CD4-positive, alpha-beta T cell treated with Interleukin-6 for 4 hours (primary cell): Measurements from ENCODE around the gene RNMT.
"Not testable (repeated sequence)": the region's sequence is repeated elsewhere in the genome, so short reads cannot be mapped to it uniquely, and the experiment has no call there.

Experiments used
- DNase-seq: peaks from one replicate; pipeline ENCODE4 v3.0.0-alpha.2; 2020; ENCODE audit warnings: mixed read lengths

Gene RNMT

DNA sequence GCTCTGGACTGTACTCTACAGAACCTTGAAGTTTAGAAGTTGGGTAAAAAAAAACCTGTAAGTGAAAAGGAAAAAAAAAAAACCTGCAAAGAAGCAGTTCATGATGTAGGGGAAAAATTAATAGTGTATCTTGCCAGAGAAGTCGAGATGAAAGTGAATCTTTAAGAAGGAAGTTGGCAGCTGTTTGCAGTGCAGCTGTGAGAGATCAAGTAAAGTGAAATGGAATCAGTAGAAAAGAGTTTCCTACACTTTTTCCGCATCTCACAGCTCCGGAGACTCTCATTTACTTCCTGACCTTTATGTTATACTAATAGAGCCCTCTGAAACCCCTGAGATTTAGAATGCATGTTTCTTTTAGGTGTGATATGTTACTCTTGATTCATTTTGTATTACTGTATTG lies 19.2 kb downstream of the RNMT start:
- no peak for DNase-seq

DNA sequence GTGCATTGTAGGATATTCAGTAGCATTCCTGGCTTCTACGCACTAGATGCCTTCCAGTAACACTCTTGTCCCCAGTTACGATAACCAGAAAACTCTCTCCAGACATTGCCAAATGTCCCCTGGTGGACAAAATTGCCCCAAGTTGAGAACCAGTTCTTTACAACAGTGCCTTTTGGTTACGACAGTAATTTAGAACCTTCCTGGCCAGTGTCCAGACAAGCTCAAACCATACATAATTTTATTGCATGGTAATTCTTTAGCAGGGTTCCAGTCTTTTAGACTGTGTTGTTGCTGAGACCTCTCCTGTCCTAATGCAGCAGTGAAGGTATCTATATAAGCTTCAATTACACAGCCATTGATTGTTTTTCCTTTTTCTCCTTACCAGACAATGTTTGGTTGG lies 20.2 kb downstream of the RNMT start:
- DNase-seq = no peak

DNA sequence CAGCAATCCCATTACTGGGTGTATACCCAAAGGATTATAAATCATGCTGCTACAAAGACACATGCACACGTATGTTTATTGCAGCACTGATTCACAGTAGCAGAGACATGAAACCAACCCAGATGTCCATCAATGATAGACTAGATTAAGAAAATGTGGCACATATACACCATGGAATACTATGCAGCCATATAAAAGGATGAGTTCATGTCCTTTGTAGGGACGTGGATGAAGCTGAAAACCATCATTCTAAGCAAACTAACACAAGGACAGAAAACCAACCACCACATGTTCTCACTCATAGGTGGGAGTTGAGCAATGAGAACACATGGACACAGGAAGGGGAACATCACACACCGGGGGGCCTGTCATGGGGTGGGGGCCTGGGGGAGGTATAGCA lies 25.1 kb downstream of the RNMT start:
- DNase-seq = not testable (repeated sequence)

DNA sequence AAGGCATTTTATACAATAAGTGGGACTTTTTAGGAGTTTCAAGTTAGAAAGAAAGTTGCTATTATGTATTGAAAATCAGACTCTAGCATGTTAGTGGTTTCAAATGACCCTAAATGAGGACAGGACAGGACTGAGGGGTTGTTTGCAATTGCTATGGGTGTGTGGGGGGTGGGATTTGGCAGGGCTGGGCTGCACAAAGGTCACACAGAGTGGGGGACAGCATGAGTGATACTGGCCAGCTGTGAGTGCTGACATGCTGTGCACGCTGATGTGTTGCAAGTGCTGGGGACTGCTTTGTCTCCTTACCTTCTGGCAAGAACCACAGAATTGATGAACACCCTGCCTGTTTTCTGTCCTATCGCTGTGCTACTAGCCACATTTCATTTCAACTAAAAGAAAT lies 29.8 kb downstream of the RNMT start:
- no peak for DNase-seq

DNA sequence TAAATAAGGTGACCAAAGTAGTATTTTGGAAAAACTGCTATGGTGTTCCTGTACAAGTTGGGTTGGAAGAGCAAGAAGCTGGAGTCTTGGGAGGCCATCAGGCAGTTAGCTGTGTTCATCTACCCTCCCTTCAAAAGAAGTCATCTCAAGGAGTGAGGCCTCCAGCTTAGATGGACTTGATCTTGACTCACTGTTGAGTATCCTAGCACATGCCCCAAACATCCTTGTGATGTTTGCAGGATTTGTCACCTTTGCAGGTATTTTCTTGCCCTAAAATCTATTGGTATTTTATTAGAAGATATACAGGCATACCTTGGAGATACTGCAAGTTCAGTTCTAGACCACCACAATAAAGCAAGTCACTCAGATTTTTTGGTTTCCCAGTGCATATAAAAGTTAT lies 30.2 kb downstream of the RNMT start:
- DNase-seq = no peak

DNA sequence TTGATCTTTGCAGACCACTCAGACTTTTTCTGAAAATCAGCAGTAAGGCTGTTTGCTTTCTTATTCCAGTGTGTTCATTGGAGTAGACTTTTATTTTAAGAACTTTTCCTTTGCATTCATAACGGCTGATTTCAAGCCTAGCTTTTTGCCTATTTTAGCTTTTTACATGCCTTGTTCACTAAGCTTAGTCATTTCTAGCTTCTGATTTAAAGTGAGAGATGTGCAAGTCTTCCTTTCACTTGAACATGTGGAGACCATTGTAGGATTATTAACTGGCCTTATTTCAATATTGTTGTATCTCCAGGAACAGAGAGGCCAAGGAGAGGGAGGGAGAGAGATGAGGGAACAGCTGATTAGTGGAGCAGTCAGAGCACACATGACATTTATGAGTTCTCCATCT lies 32.1 kb downstream of the RNMT start:
- no peak for DNase-seq

DNA sequence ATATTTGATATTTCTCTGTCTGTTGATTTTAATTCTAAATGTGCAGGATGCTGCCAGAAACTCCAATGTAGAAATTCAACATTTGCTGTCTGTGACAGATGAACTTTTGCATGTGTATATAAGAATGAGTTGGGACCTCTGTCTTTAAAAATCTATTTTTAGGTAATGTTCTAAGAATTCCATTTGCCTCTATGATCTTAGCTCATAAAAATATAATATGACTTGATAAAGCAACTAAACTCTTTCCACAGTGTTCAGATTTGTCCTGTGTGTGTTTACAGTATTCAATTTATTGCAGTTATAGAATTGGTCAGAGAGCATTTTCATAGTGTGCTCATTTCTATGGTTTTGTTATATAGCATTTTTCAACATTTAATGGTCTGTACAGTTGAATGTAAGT lies 33.6 kb downstream of the RNMT start:
- no peak for DNase-seq

DNA sequence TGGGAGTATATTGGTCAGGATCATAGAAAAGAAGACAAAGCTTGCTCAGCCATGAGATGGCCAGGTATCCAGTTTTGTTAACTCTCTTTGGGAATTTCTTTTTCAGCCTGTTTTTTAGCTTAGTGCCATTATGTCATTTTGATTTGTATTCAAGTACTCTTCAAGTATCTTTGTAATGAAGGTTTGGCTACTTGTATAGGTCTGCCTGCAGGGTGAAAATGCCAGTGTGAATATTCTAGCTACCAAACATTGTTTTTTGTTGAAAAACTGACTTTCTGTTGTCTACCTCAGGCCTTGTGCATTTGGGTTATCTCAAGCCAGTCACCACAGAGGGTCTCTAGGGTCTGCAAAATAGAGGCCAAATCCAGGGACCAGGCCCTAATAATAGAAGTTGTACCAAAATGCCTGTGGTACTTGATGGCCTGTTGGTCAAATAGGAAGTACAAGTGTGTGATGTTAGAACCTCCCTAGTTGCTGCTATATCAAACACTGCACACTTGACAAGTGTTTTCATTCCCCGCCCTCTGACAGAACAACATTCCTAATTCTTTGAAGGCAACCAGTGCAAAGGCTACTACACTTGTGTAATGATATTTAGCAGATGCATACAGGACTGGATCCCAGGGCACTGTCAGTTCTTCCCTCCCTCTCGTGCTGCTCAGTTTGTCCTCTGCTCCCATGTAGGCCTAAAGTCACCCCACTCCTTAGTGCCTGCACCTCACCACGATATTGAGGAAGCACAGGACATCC lies 36.4 kb downstream of the RNMT start:
- DNase-seq = no peak

DNA sequence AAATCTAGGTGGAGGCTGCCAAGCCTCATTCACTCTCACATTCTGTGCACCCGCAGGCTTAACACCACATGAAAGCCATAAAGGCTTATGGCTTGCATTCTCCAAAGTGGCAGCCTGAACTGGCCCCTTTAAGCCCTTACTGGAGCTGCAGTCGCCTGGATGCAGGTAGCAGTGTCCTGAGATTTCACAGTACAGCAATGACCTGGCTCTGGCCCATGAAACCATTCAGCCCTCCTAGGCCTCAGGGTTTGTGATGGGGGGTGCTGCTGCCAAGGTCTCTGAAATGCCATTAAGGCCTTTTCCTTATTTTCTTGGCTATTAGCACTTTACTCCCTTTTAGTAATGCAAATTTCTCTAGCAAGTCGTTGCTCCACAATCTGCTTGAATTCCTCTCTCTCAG lies 48.6 kb downstream of the RNMT start:
- DNase-seq = no peak

DNA sequence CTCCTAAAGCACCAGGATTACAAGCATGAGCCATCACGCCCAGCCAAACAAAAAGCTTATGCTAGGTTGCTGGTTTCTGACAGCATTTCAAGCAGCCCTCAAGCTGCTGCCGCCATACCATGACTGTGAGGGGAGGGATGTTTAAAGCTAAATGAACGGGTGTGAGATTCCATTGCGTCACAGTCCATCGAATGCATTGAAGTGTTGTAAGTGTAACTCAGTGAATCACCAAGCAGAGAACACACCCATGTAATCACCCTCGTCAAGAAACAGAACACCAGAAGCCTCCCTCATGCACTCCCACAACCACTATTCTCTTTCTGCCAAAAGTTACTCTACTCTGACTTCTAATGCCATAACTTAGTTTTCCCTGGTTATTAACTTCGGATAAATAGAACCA lies 64.7 kb downstream of the RNMT start:
- DNase-seq = no peak

DNA sequence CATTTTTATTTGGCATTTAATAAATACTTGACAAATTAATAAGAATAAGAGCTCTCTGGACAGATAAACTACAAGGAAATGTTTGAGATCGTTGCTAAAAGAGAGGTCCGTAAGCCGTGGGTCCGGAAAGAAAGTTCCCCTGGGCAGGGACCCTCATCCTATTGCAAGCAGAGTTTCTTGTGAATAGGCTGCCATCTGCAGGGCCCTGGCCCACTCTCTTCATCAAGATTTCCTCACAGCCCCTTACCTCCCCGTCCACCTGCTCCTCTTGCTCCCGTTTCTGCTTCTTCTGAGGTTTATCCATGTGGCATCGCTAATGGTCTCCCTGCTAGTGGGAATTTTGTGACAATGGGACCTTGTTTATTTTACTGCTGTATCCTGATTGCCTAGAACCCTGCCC lies 67.3 kb downstream of the RNMT start:
- no peak for DNase-seq

DNA sequence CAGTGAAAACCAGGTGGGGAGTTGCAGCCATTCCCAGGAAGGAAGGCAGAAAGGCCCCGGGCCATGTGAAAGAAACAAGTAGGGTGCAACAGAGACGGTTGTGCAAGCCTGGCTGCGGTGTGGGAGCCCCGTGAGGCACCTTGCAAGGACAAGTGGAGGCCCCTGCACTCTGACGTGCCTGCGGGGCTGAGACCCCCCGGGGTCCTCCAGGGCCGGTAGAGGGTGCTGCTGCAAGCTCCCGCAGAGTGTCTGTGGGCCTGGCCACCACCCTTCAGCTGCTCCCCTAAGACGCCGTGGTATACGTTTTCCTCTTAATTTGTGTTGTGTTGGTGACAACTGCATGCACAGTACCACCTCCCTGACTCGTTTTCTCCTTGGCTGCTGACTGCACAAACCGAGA lies 70.0 kb downstream of the RNMT start:
- DNase-seq = no peak

DNA sequence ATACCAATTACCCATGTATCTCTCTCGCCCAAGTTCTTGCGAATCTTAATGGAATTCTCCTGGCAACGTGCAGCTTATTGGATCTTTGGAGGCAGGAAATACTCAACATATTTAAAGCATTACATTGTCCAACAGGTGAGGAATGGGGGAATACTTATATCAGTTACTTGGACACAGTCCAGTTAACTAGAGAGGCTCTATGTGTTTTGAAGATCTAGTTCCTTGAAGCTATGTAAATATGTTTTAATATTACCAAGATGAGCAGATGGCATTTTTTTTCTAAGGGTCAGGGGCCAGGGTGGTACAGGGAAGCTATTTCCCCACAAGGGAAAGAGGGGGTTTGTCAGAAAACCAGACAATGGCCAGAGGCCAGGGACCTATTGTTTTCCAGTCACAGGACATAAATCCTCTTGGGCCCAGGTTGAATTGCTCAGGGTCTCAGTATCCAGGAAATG lies 70.7 kb downstream of the RNMT start:
- DNase-seq = no peak

DNA sequence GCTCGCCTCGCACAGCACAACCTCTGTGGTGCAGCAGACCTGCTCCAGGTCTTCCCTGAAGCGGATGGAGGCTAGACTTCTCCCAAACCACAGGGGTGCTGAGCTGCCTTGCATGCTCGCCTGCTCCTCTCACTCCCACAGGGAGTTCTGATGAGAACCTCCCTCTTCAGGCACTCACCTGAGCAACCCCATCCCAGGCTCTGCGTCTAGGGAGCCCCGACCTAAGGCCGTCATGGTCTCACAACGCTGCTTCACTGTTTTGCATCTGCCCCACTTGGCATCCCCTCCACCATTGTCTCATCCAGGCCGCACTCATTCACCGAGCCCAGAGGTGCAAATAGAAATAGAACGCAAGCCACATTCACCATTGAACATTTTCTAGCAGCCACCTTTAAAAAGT lies 72.9 kb downstream of the RNMT start:
- DNase-seq = no peak

DNA sequence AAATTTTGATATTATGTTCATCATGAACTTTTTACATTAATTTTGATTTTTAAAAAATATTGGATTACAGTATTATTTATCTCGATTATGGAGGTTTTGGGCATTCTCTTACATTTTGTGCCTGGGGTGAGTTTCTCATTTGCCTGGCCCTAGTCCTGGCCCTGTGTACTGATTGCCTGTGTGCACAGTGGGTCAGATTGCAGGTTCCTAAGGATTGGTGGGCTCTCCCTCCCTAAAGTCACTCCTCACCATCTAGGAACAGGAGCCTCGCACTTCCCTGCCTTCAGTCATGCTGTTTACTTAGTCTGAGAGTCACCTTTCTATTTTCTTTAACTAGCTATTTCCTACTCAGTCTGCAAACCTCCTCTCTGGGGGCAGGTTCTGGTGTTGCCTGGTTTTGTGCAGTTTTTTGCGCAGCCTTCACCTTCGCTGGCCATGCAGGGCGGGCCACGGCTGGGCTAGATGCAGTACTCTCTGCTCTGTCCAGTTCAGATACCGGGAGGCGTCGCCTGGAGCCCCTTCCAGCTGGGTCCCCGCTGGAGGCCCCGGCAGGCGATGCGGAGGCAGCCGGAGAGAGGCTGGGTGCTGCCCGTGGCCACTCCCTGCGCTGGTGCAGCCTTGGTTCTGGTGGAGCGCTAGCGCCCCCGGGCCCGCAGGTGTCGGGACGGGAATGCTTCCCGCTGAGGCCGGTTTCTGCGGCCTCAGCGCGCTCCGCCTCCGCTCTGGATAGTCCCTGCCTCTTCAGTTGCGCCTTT lies 74.2 kb downstream of the RNMT start:
- DNase-seq = peak; percentile 60

DNA sequence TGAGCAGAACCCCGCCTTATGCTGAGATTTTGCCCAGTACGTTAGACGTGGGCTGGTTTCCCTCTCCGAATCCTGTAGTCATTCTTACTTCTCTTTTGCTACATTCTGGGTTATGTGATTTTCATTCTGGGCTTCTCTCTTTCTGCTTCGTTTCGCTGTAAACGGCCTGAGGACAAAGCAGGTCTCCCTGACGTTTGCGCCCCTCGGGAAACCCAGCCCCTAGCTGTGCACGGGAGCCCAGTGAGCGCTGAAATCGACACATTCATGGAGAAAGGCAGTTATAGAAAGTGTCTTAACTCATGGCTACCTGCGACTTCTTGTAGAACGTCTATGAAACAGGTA lies 74.8 kb downstream of the RNMT start:
- DNase-seq = no peak

DNA sequence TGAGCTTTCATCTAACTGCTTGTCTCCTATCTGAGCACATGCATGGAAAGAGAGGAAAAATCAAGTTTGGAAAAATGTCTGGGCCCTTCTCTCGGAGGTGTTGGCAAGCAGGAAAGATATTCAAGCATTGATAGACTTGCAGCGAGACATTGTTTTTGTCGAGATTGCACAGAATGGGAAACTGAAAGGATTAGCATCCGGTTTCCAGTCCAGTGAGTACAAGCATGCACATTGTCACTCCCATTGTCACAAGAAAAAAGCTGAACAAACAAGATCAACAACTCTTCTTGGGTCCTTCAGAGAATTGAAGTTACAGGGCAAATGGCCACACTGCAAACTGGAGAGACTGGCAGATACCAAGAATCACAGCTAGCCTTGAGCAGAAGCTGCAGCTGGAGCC lies 77.8 kb downstream of the RNMT start:
- no peak for DNase-seq

DNA sequence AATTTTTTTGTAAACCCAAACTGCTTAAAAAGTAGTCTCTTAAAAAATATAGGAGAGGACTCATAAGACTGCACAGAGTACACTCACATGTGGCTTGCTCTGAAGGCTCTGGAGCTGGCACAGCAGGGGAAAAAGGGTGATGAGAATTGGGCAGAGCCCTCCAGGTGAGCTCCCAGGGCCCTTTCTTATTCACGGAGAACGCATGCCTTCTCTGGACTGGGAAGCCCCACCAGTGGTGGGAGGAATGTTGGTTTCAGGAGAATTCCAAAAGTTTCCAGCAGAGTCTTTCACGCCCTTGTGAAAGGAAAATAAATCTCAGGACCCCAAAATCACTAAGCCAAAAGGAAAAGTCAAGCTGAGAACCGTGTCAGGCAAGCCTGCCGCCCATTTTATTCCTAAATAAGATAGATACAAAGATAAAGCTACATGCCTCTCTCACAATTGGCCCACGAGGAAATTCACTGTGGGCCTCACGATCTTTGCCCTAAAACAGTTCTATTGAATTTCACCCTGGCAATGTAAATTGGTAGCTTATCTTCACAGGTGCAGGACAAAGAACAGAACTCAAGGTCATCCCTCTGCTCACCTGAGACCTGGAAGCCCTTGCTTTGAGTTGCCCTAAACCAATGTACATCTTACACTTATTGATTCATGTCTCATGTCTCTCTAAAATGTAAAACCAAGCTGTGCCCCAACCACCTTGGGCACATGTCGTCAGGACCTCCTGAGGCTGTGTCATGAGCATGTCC lies 82.0 kb downstream of the RNMT start:
- no peak for DNase-seq

DNA sequence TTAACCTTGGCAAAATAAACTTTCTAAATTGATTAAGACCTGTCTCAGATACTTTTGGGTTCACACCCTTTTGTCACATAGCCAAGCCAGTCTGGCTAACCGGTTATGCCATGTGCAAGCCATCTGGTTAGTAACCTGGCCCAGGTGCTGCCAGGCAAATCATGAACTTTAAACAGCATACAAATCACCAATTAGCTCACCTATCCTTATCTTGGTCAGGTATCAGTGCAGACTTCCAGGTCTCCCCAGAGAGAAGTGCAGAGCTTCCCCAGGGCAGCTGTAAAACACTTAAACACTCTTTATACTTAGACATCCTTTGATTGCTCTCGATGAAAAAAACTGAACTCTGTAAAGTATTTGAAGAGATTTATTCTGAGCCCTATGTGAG lies 82.6 kb downstream of the RNMT start:
- DNase-seq = no peak

DNA sequence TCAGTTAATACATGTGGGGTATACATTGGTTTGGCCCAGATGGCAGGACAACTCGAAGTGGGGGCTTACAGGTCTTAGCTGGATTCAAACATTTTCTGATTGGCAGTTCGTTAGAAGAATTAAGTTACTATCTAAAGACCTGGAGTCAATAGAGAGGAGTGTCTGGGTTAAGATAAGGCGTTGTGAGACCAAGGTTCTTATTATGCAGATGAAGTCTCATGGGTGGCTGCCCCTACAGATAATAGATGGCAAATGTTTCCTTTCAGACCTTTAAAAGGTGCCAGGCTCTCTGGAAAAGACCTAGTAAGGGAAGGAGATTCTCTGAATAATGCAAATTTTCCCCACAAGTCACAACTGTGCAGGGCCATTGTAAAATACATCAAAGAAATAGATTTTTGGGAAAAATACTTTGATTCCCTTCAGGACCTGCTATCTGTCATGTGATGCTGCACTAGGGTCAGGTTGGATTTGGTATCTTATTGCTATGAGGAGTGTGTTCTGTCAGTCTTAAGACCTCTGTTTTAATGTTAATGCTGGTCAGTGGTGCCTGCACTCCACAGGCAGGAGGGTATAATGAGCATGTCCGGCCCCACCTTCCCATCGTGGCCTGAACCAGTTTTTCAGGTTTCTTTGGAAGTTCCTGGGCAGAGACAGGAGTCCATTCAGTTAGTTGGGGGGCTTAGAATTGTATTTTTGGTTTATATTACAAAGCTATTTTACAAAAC lies 83.2 kb downstream of the RNMT start:
- no peak for DNase-seq

DNA sequence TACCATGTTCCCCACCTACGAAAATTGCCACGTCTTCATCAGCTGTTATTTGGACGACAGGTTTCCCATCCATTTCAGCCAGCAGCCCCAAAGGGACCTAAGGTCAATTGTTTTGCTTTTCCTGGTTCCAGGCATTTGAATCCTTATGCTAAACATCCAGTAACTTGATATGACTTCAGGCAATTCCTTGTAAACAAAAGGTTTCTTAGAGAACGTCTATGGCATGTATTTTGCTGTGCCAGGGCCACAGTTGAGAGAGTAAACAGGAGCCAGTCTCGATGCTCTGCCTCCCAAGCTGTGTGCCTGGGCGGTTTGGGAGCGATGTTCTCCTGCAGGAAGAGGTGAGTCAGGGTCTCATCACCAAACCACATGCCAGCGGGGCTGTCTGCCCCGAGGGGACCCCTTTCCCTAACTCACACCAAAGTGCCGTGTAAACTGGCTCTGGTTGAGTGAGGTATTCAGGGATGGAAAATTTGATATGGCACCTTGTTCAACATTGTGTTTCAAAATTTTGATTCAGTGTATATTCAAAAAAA lies 84.5 kb downstream of the RNMT start:
- no peak for DNase-seq

DNA sequence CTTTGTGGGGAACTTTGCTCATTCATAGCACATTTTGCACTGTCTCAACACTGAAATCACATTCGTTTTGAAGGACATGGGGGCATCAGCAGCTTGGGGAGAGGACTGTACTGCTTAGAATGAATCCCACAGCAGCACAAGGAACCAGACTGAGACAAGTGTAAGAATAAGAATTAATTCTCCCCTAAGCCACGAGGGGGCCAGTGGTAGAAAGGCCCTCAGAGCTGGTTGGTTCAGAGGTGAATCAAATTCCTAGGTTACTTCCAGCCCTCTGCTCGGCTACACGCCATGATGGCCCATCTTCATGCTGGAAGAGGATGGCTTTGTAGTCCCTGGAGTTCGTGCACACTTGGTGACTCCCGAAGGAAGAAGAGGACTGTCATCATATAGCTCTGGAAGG lies 85.5 kb downstream of the RNMT start:
- DNase-seq = no peak

DNA sequence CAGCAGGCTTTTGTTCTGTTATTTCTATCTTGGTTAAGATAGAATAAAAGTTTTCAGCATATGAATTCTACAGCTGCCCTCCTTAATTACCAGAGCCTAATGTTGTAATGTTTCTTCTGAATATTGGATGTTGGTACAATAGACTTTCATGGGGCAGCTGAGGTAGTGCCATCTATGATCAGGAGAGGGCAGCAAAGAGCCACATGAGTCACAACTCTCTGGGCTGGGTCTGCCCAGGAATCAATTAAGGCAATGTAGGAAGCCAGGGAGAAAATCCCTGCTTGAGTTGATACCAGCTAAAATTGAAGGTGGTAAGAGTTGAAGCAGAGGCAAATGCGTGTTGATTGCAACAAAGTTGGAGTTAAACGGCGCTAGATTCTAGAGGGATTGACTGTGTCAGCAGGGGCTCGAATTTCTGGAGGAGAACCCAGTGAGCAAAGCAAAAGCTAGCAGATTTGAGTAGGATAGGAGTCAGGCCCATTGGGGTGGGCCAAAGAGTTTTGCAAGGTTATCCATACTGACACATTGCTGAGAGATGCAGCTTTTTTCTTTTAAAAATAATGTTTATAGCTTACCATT lies 86.9 kb downstream of the RNMT start:
- peak; percentile 58 for DNase-seq
